Testis (tissue), 3 donors: Measurements from ENCODE around the gene TNFRSF9. TPM values are rescaled to one million over a fixed set of nuclear protein-coding genes. Genes with fewer than 3 reads are reported as not detected.

Source experiments
- DNase-seq: peaks from one replicate; pipeline ENCODE4 v3.0.0-alpha.2; 2019
- H3K27ac ChIP-seq, 2 donors: fragments of 200-600 bp; sonication (generic); one replicate each; pipeline ENCODE4 v1.5.1; 2019
- H3K27me3 ChIP-seq: fragments of 200-600 bp; sonication (generic); one replicate; pipeline ENCODE4 v1.5.1; 2019
- H3K36me3 ChIP-seq: fragments of 200-600 bp; sonication (generic); one replicate; pipeline ENCODE4 v1.5.1; 2017; ENCODE audit warnings: low read depth; ENCODE audit errors: missing control alignments
- H3K4me1 ChIP-seq: fragments of 200-600 bp; sonication (generic); one replicate; pipeline ENCODE4 v1.5.1; 2019
- H3K4me3 ChIP-seq, 2 donors: fragments of 200-600 bp; sonication (generic); one replicate each; pipeline ENCODE4 v1.5.1; 2017 to 2019
- H3K9me3 ChIP-seq: fragments of 200-600 bp; sonication (generic); one replicate; pipeline ENCODE4 v1.5.1; 2017
- CTCF ChIP-seq, 3 experiments: fragments of 450-650 bp in 2 of 3; fragments of 200-600 bp in 1 of 3; sonication (generic) in 1 of 3; IDR thresholded peaks; one replicate each; pipeline ENCODE4 v1.5.1; 2016 to 2019; ENCODE audit warnings: antibody characterized with exemption in 3 of 3, mild to moderate bottlenecking in 2 of 3, moderate library complexity in 1 of 3
- POLR2A ChIP-seq: fragments of 450-650 bp; IDR thresholded peaks from one replicate; pipeline ENCODE4 v1.6.1; 2017; ENCODE audit warnings: antibody characterized with exemption, mild to moderate bottlenecking, moderate library complexity
- WGBS, 2 donors: methylation state at CpG; one replicate each; pipeline ENCODE4 v1.1.5; 2018; 5-methylcytosine and 5-hydroxymethylcytosine counted together
- intact Hi-C: fragments of 100-400 bp; cut with DNase I; formaldehyde crosslinking; loops from one replicate; pipeline ENCODE4 v1.15.1; 2023; ENCODE audit warnings: low total_unique reads
- polyA plus RNA-seq: library from polyadenylated mRNA; stranded (reverse); fragments of 350-450 nt; fragmentation: Illumina TruSeq; extraction: RNeasy Lipid Tissue Mini Kit (QIAGEN cat#74804); gene quantifications from one replicate; pipeline ENCODE4 v1.2.3, GENCODE V29; 2014; ENCODE audit warnings: low read depth, low replicate concordance; ENCODE audit not compliant: insufficient read depth
- total RNA-seq, 2 donors: library from RNA; depleted of rRNA; stranded (reverse); fragments of >200 nt; gene quantifications; one replicate each; pipeline ENCODE4 v1.2.3, GENCODE V29; 2016

TNFRSF9 gene
- total and polyA plus RNA-seq, 3 donors from 2014 or later, result 0.06 to 0.24 (median 0.08) TPM

GRCh38 chr1:7873801-7874795 is 66.5 kb downstream of the TNFRSF9 start:
- Histone ChIP-seq H3K4me3 (no peak overlapping the region), H3K36me3 (no peaks in the 10 kb centered on the region), H3K27me3 (no peaks in the 10 kb centered on the region), H3K4me1 (no peaks in the 10 kb centered on the region), H3K27ac (no peak overlapping the region), H3K9me3 (no peaks in the 10 kb centered on the region)
- 75 to 78% methylated on average over 11 of the region's 11 CpGs for WGBS, 2 donors
- TF ChIP-seq CTCF (IDR thresholded peaks at IDR 0.05), result no peak
- no peak for TF ChIP-seq POLR2A
- no peak for DNase-seq
- intact Hi-C loops, result no loop called here

GRCh38 chr1:7871136-7871535 is 69.5 kb downstream of the TNFRSF9 start:
- no peak for TF ChIP-seq POLR2A
- TF ChIP-seq CTCF (IDR thresholded peaks at IDR 0.05), result no peak
- H3K27me3 ChIP-seq, result no peaks in the 10 kb centered on the region
- DNase-seq, result no peak
- no peaks in the 10 kb centered on the region for H3K36me3 ChIP-seq
- H3K27ac ChIP-seq, result no peak overlapping the region
- 66 to 77% methylated on average over 6 of the region's 6 CpGs for WGBS, 2 donors
- intact Hi-C loops, result no loop called here
- H3K4me1 ChIP-seq, result no peaks in the 10 kb centered on the region
- H3K9me3 ChIP-seq, result no peaks in the 10 kb centered on the region
- H3K4me3 ChIP-seq, result no peak overlapping the region

GRCh38 chr1:7869136-7869920 is 71.3 kb downstream of the TNFRSF9 start:
- TF ChIP-seq CTCF (IDR thresholded peaks at IDR 0.05), result no peak
- no peak for DNase-seq
- Histone ChIP-seq H3K4me1 (no peaks in the 10 kb centered on the region), H3K4me3 (no peak overlapping the region), H3K27me3 (no peaks in the 10 kb centered on the region), H3K9me3 (no peaks in the 10 kb centered on the region), H3K36me3 (no peaks in the 10 kb centered on the region), H3K27ac (no peak overlapping the region)
- WGBS, 2 donors, result 78 to 92% methylated on average over 16 of the region's 16 CpGs
- intact Hi-C loops, result no loop called here

GRCh38 chr1:7868070-7868780 is 72.4 kb downstream of the TNFRSF9 start:
- 60 to 74% methylated on average over 7 to 10 of the region's 10 CpGs for WGBS, 2 donors
- no peak for DNase-seq

More at GRCh38 chr1:7868070-7868780, 72.4 kb downstream of the TNFRSF9 start:
- H3K9me3 ChIP-seq, result no peaks in the 10 kb centered on the region
- TF ChIP-seq CTCF (IDR thresholded peaks at IDR 0.05) (no peak), POLR2A (no peak)
- no peaks in the 10 kb centered on the region for H3K4me1 ChIP-seq
- intact Hi-C loops, result no loop called here
- H3K27ac ChIP-seq, result no peak overlapping the region
- no peaks in the 10 kb centered on the region for H3K27me3 ChIP-seq
- no peaks in the 10 kb centered on the region for H3K36me3 ChIP-seq
- no peak overlapping the region for H3K4me3 ChIP-seq
